Measurements from ENCODE around the gene FAM174B.
"Not testable (repeated sequence)": the region's sequence is repeated elsewhere in the genome, so short reads cannot be mapped to it uniquely, and the experiment has no call there.

FAM174B gene

DNA sequence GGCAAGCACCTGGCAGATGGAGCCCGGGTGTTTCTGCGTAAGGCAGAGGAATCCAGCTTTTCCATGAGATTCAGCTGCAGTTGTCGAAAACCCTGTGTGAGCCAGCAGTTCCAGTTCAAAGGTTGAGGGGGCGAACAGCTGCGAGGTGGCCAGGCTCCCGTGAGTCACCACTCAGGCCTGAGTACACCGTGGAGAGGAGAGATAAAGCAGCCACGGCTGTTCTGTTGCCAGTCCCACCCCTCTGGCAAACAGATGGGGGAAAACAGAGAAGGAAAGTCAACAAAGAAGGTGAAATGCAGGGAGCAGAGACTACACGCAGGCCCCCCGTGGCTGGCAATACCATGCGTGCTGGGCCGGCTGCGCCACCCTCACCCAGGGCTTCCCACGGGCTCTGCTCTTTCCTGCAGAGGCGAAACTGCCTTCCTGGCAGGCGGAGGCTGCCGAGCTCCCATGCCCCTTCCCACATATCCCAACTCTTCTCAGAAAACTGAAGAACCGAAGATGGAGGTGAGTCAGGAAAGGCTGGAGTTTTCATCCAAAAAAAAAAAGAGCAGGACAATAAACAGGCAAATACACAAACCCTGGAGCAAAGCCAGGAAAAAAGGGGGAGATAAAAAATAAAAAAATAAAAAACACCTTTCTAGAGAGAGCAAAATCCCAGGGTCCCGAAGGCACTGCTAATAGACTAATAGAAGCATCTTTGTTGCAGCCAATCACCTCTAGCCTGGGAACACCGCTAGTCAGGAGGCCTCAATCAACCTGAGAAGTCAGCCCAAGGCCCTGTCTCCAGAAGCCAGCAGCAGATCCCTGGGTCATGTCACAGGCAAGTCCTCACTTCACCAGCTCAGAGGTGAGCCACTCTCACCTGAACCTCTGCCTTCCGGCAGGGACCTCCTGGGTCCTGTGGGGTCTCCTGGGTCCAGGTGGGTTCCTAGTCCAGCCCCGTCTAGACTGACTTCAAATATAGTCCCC, 37.7 kb downstream of the FAM174B start:
- DNase-seq (ENCODE audit: low read depth) = no peak

DNA sequence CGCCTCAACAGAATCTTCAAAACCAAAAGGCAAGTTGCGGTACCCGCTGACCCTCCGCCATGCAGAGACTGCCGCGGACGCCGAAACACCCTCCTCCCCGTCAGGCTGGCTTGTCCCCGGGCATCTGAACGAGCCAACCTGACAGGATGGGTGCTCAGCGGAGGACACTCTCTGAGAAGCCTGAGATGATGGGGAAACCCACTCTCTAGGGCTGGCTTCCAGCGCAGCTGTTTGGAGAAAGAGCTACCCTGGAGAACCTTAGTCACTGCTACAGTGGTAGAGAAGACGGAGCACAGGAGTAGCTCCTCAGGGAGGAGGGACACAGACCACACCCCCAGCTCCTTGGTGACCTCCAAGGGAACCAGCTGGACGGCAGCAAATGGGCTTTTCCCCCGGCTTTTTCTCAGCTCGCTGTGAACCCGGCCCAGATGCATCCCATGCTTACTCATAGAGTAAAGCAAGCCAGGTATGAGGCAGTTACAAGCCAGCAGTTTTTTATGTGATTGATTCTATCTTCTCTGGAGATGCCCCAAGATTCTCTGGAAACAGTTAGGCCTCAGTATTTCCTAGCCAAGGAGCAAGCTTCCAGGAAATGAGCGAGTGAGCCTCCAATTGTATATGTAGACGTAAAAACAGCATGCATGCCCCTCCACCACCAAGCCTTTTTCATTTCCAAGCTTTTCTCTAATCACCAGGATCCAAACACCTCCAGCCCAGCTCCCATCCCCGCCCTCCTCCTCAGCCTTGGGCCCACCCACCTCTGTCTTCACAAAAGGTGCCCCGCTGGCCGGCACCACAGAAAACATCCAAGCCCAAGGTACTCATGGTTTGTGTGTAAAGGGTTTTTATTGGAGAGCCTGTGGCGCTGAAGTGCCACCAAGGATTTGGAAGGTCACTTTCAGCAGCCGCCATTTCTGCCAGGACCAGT, 38.7 kb downstream of the FAM174B start:
- DNase-seq (ENCODE audit: low read depth) = no peak

DNA sequence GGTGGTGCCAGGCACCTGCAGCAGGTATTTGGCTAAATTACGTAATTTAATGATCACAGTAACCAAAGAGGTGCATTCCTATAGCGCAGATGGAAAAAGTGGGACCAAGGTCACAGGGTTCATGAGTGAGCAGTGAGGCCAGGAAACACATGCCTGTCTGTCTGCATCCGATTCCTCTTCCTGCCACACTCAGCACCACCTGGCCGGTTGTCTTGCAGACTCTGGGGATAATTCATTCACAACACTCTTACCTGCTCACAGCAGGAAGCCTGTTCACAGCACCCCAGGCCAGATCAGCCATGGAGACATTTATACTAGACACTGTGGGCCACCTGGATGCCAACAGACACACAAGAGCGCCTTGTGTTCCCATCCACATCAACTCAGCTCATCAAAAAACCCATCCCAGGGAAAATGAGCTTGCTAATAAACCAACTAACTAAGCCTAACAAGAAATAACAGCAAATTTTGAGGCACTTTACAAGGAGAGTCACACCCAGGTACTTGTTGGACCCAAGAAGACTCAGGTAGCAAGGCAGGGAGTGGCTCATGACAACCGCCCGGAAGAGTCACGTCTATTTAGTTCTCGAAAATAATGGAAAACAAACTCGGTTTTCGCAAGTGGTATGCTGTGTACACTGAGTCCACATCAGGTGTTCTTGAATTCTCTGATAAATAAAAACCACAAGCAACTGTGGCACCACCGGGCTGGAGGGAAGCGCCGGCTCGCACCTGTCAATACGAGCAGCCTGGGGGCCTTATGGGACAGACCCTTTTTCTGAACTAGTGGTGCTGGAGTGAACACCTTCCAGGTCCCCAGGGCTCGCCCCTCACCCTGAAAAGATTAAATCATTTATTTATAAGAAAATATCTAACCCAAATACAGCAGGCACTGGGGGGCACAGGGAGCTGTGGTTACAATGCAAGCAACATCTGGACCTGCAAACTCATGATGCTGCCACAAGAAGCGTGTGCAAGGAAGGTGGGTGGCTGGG, 40.5 kb downstream of the FAM174B start:
- no peak for DNase-seq (ENCODE audit: low read depth)

DNA sequence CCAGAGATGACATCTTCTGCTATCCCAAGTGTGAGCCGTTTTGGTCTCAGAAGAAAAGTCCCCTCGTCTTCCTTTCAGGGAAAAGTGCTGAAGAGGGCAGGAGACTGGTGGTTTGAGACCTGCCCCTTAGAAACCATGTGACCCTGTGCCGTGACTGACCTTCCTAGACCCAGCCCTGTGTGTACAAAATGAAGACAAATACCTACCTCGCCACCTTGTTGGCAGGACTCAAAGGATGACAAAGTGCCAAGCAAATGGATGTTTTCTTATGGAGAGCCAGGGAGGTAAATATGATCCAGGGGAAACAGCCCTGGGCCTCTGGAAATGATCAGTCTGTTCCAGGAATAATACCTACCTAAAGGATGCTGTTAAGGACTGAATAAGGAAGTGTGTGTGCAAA, 41.3 kb downstream of the FAM174B start:
- DNase-seq (ENCODE audit: low read depth) = no peak

DNA sequence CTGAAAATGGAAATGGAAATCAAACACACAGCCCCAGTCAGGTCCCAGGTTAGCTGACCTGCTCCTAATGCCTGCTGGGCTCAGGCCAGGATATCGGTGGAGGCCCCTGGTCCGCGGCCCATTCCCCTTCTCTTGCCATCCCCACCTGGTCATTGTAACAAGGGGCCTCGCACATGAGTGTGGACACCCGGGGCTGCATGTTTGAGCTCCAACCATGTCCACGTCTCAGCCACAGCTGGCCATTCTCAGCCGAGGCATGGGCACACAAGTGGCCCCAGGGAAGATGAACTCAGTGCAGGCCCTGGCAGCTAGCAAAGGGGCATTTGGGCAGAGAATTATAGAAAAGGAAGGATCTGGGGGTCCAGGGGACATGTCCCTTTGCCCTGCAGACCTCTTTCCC, 41.7 kb downstream of the FAM174B start:
- DNase-seq (ENCODE audit: low read depth) = no peak

DNA sequence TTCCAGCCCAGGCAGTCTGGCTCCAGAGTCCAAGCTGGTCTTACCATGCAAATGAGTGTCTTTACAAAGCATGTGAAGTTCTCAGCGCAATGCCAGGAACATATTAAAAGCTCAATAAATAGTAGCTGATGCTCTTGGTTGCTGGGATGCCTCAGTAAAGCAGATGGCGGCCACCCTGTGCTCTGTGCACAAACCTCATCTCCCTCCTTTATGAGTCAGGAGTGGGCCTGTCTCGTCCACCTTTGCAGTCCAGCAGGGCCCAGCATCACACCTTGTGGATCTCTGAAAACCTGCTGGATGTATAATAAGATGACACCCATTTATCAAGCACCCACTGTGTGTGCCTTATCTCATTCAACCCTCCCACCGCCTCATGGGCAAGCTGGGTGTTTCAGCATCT, 42.7 kb downstream of the FAM174B start:
- DNase-seq (ENCODE audit: low read depth) = no peak

- DNase-seq (ENCODE audit: low read depth) = no peak
Observed at GRCh38 chr15:92611995-92612745, 43.4 kb downstream of the FAM174B start.

DNA sequence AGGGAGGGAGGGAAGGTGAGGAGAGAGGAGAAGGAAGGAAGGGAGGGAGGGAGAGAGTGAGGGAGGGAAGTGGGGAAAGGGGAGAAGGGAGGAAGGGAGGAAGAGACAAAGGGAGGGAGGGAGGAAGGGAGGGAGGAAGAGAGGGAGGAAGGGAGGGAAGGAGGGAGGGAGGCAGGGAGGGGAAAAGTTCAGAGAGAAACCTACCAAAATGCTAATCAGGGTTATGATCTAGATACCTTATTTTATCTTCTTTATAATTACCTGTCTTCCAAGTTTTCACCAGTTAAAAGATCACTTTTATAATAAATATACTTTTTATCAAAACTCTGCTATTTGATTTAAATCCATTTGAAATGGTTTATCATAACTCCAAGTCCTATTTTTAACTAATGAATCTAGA, 44.4 kb downstream of the FAM174B start:
- no peak for DNase-seq (ENCODE audit: low read depth)

- DNase-seq (ENCODE audit: low read depth) = no peak
Observed at GRCh38 chr15:92610101-92610520, 45.5 kb downstream of the FAM174B start.

DNA sequence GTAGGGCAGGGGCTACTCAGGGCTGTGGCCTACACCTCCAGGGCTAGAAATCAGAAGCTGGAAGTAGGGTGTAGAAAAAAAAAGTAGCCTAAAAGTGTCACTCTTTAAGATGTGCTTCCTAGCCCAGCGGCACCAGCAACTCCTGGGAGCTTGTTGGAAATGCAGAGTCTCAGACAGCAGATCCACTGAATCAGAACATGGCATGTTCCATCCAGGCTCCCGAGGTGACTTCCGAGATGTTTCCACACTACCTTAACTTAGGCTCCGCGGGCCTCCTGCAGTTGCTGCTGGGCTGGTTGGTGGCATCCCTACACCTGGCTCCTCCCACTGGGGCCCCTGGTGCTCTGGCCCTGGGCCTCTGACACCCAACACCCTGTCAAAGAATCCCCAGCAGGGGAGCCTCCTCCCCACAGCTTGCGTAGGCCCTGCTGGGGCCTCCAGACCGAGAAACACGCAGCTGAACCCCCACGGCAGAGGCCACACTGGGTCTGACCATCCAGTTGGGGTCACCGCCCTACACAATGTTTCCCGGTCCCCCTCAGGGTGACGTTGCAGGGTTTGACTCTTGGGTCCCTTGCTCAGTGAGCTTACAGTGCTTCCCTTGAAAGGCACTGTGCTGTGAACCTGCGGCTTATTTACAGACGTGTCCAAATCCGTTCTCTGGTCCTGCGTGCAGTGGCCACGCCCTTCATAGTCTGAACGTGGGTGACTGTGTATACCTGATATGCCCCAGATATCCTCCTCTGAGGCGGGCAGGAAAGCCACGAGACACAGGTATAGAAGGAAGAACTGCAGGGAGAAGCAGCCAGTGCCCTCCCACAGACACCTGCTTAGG, 46.5 kb downstream of the FAM174B start:
- no peak for DNase-seq (ENCODE audit: low read depth)

GRCh38 chr15:92606836-92607150, 48.8 kb downstream of the FAM174B start:
- DNase-seq (ENCODE audit: low read depth) = not testable (repeated sequence)

DNA sequence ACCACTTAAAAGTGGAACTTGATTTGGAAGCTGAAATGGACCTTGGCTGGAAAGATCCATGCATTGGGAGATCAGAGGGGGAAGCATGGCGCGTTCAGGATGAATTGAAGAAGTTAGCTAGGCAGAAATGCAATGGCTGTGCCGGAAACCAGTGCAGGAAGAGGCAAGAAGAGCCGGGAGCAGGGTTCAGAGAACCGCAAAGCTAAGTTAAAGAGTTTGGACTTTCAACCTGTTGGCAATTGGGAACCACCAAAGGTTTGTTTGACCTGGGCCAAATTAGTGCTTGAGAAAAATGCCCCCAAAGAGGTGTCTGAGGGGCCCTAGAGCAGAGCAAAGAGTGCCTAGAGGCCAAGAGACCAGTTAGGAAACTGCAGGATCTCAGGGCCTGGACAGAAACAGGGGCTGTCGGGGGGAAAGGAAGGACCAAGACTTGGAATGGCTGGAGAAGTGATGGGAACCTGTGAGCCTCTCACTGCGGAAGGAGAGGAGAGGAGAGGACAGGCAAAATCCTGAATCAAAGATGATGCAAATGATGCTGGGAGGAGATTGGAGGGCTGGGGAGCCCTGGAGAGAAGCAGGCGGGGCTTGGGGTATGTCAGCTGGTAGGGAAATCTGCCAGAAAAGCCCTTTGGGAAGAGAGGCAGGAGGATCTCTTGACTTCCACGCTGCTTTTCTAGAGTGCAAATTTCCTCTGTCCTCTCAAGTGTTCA, 49.3 kb downstream of the FAM174B start:
- DNase-seq (ENCODE audit: low read depth) = no peak

DNA sequence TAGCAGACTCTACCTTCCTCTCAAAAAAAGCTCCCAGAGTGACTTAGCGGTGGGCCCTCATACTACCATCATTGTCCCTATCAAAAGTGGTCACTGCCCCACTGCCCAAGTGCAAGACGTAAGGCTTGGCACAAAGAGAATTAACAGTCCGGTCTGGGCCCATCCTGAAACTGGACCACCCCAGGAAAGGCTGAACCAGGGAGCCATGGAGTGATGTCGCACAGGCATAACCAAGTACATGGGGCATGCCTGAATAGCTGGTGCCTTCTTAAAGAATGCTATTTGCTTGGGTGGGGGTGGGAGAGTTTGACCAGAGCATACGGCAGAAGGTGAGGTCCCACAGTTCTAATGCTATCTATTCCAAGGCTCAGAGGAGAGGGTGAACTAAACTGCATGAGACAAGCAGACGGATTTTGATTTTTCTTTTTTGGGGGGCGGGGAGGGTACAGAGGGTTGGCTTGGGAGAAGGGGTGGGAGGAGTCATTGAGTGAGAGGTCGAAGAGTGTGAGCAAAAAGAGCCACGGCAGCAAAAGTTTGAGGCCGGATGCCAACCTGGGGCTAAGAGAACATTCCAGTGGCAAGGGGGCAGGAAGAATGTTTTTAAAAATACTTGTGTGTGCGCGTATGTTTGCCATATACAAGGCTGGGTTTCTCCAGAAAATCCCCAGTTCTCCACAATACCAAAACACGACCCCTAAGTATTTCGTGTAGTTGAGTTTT, 50.2 kb downstream of the FAM174B start:
- no peak for DNase-seq (ENCODE audit: low read depth)

DNA sequence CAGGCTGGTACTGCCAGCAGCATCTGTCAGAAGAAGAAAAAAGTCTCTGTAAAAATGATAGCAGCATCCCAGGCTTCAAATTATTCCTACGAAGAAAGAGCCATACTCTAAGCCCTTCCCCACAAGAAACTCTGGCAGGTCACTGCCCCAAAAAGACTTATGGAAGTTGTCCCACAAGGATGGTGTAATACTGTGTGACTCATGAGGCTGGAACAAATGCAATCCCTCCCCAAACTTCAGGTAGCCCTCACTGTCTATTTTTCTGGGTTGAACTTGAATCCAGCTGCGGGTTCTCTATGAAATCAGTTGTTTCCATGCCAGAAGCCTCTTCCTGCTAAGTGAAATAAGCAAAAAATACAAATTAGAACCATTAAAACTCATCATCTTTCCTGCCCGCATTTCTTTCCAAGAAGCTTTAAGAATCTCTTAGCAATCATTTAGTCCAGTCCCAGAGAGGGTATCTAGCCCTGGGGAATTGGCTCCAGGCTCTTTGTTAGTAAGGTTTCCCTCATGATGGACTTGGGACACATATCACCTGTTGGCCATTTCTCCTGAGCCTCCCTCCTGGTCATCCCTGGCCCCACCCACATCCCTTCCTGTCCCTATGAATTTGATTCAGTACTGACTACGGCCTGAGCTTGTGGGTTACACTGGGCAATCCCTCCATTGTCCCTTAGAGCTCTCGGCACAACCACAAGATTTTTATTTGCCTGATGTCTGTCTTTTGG, 51.7 kb downstream of the FAM174B start:
- no peak for DNase-seq (ENCODE audit: low read depth)

GRCh38 chr15:92603278-92603677, 52.3 kb downstream of the FAM174B start:
- DNase-seq (ENCODE audit: low read depth) = no peak

GRCh38 chr15:92602267-92602593, 53.3 kb downstream of the FAM174B start:
- no peak for DNase-seq (ENCODE audit: low read depth)

GRCh38 chr15:92601592-92602266, 53.8 kb downstream of the FAM174B start:
- no peak for DNase-seq (ENCODE audit: low read depth)

DNA sequence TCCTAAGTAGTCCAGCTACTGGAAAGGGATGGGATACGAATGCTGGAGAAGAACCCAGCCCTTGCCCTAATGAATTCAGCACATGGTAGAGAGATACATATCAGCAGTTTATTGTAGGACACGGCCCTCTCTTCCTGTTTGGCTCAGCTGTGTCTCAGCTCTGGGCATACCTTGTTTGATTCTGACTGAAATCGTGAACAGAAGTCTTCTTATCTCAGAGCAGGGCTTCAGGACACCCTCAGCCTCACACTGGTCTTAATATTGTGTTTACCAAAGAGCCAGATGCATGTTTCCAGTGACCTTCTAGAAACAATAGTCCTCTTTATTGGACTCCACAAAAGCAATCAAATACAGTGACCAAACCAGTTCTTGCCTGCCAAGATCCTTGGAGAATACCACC, 54.7 kb downstream of the FAM174B start:
- no peak for DNase-seq (ENCODE audit: low read depth)
